ENCODE measurements around the gene ITGB1BP1. TPM values are rescaled to one million over a fixed set of nuclear protein-coding genes. Genes with fewer than 3 reads are reported as not detected.

The ITGB1BP1 gene, protein sequence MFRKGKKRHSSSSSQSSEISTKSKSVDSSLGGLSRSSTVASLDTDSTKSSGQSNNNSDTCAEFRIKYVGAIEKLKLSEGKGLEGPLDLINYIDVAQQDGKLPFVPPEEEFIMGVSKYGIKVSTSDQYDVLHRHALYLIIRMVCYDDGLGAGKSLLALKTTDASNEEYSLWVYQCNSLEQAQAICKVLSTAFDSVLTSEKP
- total RNA-seq = 17.3 and 51.4 TPM in 2 replicates

DNA sequence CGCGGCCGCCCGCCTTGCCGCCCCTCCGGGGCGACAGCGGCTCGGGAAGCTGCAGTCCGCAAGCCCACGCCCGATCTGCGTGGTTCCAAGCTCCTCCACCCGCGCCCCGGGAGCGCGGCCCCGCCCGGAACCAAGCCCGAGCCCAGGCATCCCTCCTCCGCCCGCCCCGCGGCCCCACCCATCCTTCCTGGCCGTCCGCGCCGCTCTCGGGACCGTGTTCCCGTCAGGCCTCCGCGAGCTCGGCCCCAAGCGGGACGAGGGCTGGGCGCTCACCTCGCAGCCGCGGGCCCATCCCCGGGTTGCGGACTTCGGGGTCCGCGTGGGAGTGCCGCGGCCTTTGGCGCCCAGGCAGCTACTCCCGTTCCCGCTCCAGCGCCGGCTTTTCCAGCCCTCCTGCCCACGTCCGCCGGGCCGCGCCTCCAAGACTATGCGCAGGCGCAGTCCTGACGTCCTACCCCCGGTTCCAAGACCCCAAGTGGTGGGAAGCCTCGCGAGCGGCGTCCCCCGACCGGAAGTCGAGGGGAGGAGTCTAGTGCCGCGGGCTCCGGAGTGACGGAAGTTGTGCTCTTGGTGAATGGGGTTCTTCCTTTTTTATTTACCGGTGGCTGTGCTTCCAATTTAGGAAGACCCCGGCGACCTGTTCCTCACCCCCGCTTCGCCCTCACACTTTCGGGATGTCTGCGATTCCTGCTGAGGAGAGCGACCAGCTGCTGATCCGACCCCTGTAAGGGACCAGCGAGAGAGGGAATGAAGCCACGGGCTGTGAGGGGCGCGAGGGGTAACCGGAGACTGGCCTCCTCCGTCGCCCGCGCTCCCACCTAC lies at the start of gene ITGB1BP1, which contains the start of gene CPSF3:
Gene ITGB1BP1, minus strand, starts transcription at position 429 of the 822 bp plus-strand sequence. CDS start 4,831 bp downstream, outside the sequence.
Gene CPSF3, plus strand, starts transcription at position 555 of the 822 bp plus-strand sequence. Its CDS starts 120 bp downstream, at position 675.

Other genes with a start within 250 kb of the ITGB1BP1 start
- 18.6 and 20.1 TPM in 2 replicates for gene ASAP2, start 216.7 kb downstream of the ITGB1BP1 start, total RNA-seq
- 41.3 and 43.8 TPM in 2 replicates for gene CPSF3, start 126 bp upstream of the ITGB1BP1 start, total RNA-seq
- gene IAH1, start 51.0 kb upstream of the ITGB1BP1 start, total RNA-seq = 57.4 and 68.7 TPM in 2 replicates
- gene ADAM17, start 132.3 kb upstream of the ITGB1BP1 start, total RNA-seq = 47.3 and 90.2 TPM in 2 replicates
- gene YWHAQ, start 207.5 kb upstream of the ITGB1BP1 start, total RNA-seq = 317 and 349 TPM in 2 replicates